Astrocyte of the spinal cord (primary cell): ENCODE measurements around the gene CTNNA2.

ENCODE experiments used
- DNase-seq: peaks from one replicate; pipeline ENCODE4 v3.0.0; 2011; ENCODE audit warnings: low read depth, low spot score
- H3K4me3 ChIP-seq: 2 replicates; pipeline ENCODE4 v1.5.1; 2011; ENCODE audit warnings: low read depth, mild to moderate bottlenecking, low read length, moderate library complexity
- CTCF ChIP-seq: IDR thresholded peaks from 2 replicates; pipeline ENCODE4 v1.5.1; 2012; ENCODE audit warnings: low read depth, mild to moderate bottlenecking, low read length, inconsistent platforms
- in situ Hi-C: cut with HindIII; loops from 2 replicates; pipeline ENCODE4 v1.10.0; 2017; ENCODE audit warnings: low sequenced_read_pairs

CTNNA2 gene

GRCh38 chr2:80506563-80506962, 993.7 kb downstream of the CTNNA2 start:
- no peak overlapping the region for H3K4me3 ChIP-seq
- TF ChIP-seq CTCF = no peak
- no peak for DNase-seq
- in situ Hi-C loops = no loop called here

GRCh38 chr2:80510716-80511115, 997.9 kb downstream of the CTNNA2 start:
- H3K4me3 ChIP-seq = no peak overlapping the region
- no peak for TF ChIP-seq CTCF
- in situ Hi-C loops = no loop called here
- DNase-seq = no peak

- H3K4me3 ChIP-seq = no peak overlapping the region
- TF ChIP-seq CTCF = no peak
- no peak for DNase-seq
- in situ Hi-C loops = no loop called here
Measured at GRCh38 chr2:80515964-80516363, 1003.1 kb downstream of the CTNNA2 start.

GRCh38 chr2:80517316-80517715, 1004.5 kb downstream of the CTNNA2 start:
- in situ Hi-C loops = no loop called here
- H3K4me3 ChIP-seq = no peak overlapping the region
- DNase-seq = no peak
- no peak for TF ChIP-seq CTCF

- TF ChIP-seq CTCF = no peak
- in situ Hi-C loops = no loop called here
- DNase-seq = no peak
- H3K4me3 ChIP-seq = no peak overlapping the region
Measured at GRCh38 chr2:80519121-80519643, 1006.3 kb downstream of the CTNNA2 start.

GRCh38 chr2:80519699-80520291, 1006.9 kb downstream of the CTNNA2 start:
- TF ChIP-seq CTCF = no peak
- in situ Hi-C loops = no loop called here
- DNase-seq = no peak
- no peak overlapping the region for H3K4me3 ChIP-seq
